HG03575 (cell line): ENCODE data around the gene PCSK9.

Experiments
- ATAC-seq: cut with Tn5 transposase; IDR thresholded peaks from one replicate; pipeline ENCODE4 v1.9.1; 2021; ENCODE audit not compliant: unreplicated experiment, insufficient number of reproducible peaks, low FRiP score; ENCODE audit errors: extremely low read depth

Gene PCSK9

GRCh38 chr1:55067914-55068313 lies 28.6 kb downstream of the PCSK9 start:
- no peak for ATAC-seq

DNA sequence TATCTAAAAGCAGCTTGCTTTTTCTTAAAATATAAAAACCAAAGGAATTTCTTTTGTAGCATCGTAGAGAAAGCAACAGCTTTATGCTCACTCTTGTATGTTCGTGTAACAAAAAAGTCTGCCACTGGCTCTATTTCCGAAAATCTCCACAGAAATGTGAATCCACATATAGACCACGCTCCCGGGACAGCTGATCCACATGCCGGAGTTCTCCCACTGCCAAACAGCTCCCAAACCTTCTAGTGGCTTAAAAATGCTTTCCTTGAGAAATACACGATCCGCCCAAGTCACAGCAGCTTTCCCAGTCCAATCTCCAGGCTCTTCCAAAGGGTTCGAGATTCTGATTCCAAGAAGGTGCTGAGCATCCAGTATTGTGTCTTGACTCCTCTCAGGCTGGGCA lies 29.3 kb downstream of the PCSK9 start:
- no peak for ATAC-seq

DNA sequence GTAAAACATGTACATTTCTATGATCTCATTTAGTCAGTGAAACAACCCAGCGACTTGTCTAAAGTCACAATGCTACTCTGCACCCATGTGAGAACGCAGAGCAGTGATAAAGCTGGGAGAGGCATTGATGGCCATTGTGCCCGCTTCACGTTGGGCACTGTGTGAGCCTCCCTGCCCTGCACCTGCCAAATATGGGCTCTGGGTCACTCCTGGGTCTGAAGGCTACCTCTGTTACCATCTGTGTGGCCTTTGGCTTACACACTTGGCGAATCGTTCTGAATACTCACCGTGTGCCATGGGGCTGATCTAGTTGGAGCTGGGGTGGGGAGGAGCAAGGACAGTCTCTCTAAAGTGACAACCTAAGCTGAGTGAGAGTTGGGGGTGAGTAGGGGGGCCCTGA lies 29.9 kb downstream of the PCSK9 start:
- no peak for ATAC-seq

- ATAC-seq: no peak
Observed at GRCh38 chr1:55070293-55071164, 31.2 kb downstream of the PCSK9 start.

- no peak for ATAC-seq
Observed at GRCh38 chr1:55071477-55071876, 32.1 kb downstream of the PCSK9 start.

GRCh38 chr1:55073187-55073916 lies 34.0 kb downstream of the PCSK9 start:
- no peak for ATAC-seq

DNA sequence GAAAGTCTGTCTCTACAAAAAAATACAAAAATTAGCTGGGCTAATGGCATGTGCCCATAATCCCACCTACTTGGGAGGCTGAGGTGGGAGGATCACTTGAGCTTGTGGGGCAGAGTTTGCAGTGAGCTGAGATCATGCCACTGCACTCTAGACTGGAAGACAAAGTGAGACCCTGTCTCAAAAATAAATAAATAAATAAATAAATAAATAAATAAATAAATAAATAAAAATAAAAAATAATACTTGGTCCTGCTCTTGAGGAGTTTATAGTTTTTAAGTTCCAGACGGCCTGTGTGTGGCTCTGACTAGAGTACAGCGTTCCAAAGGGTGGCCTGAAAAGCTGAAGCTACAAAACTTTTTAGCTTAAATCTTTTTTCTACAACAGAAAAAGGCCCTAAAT lies 35.1 kb downstream of the PCSK9 start:
- ATAC-seq: no peak

- no peak for ATAC-seq
Observed at GRCh38 chr1:55076356-55076755, 37.0 kb downstream of the PCSK9 start.

GRCh38 chr1:55078470-55078869 lies 39.1 kb downstream of the PCSK9 start:
- no peak for ATAC-seq

DNA sequence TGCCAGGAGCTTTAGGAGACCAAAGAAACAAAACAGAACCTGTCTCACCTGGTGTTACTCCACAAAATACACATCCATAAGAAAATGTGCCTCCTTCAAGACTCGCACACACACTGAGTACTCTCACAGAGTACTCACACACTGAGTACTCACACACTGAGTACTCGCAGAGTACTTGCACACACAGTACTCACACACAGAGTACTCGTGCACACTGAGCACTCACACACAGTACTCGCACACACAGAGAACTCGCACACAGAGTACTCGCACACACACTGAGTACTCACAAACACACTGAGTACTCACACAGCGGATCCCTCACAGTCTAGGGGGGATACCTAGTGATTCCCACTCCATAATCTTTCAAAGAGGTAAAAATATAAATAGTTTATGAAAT lies 40.3 kb downstream of the PCSK9 start:
- ATAC-seq: no peak

DNA sequence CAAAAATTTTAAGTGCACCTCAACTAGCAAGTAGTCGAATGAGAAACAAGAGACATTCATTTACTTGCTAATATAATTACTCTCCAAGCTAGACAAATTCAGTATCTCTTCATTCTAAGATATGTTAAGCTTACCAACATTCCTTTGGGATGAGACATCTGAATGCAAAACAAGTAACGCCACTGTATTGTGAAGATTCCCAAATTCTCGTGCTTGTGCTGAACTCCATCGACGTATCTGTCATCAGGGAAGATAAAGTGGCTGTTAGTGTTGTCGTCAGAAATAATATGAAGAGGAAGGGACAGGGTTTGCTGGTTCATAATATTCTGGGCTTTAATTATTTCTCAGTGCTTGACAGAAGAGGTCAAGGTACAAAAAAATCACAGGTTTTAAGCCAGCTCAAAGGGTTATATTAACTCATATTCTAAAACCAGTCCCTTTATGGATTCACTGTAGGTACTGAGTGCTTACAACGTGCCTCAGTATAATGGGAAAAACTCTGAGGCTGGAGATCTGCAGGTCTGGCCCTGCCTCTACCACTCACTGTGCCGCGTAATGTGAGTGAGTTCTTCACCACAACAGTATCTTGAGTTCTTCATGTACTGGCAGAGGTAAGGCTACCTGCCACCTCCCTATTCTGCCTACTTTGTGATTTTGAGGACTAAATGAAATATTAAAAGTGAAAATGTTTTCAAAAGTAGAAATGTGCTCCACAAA lies 42.0 kb downstream of the PCSK9 start:
- ATAC-seq: no peak

GRCh38 chr1:55081905-55082296 lies 42.6 kb downstream of the PCSK9 start:
- no peak for ATAC-seq

DNA sequence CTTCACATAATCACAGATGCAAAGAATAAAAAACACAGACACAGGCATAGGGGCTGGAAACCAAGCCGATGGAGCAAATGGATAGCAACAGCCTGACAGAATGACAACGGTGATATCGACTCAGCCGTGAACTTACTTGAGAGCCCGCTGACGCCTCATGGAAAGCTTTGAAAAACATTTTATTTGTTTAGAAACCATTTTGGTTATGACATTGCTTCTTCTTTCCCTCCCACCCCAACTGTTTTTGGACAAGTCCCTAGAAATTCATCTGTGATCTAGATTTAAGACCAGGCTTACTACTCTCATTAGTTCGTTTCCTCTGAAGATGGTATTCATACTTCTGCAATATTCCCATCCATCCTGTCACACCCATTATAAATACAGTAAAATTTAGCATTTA lies 44.9 kb downstream of the PCSK9 start:
- ATAC-seq: no peak

DNA sequence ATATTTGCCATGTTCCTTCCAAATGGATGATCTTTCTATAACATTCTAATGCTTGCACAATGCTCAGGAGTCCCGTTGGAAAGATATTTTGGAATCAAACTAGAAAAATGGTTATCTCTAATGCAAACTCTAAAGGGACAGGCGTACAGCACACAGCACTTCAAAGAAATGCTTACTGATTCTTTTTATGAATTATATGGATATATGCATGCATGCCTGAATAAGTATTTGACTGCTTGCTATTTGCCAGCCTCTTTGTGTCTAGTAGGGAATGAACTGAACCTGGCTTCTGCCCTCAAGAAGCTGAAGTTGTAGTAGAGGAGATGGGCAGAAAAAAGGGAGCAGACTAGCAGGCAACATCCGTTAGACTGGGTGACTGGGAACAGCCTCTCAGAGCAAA lies 48.1 kb downstream of the PCSK9 start:
- ATAC-seq: no peak

DNA sequence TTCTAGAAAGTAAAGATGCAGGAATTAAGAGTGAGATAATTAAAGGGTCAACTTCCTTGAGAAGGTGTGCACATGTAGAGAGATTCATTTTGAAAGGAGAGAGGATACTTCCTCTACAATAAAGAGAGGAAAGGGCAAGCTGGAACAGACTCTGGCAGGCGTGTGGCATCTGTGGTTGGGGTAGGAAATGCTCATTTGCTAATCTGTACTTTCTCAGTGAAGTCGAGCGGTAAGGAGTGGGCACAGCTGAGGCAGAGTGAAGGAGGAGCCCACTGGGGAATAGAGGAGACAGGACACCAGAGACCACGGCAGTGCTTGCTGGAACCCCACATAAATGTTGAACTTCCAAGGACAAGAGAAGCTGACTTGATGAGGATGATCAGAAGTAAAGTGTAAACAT lies 49.1 kb downstream of the PCSK9 start:
- no peak for ATAC-seq

DNA sequence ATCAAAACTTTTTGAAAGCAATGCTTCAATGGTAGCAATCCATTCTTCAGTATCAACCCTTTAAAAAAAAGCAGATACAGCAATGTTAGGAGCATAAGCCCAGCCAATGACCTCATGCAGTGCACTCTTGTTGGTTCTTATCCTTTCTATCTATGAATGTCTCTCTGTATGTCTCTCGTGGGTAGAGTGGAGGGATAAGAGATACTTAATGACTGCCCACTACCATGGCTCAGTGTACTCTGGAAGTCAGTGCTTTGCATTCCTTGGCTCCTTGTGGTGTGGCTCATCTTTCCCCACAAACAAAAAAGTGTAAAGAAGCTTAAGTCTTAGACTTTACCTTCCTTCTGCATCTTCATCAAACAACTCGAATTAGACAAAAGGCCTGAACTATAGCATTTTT lies 50.3 kb downstream of the PCSK9 start:
- no peak for ATAC-seq

DNA sequence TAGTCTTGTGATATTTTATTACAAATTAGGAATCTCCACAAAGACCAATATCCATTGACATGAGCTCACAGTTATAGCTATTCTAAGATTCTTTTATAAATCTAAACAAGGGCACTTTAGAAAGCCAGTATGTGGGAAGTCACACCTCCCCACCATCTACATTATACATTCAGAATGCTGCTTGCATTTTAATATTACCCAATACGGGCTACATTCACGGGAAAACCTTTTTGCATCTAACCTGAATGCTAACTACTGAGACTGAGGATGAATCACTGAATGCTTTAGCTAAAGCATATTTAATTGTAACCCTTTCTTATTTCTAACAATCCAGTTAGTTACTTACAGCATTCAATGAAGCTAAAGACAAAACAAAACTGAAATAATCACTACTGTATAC lies 53.1 kb downstream of the PCSK9 start:
- no peak for ATAC-seq

DNA sequence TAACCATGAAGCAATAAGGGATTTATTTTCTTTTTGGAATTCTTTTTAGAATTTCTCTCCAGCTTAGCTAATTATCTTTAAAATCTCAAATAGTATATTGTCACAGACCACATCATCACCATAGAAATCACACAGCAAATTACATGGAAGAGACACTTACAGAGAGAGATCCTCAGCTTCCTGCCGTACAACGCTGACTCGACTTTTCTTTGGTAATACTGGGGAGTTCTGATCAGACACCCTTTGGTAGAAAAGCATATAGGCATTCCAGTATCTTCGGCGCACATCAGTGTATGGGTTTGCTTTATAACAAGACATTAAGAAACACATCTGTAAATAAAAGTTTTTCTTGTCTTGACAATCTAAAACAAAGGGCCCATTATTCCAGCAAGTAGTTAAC lies 55.7 kb downstream of the PCSK9 start:
- no peak for ATAC-seq

GRCh38 chr1:55103891-55104290 lies 64.5 kb downstream of the PCSK9 start:
- no peak for ATAC-seq

- ATAC-seq: no peak
Observed at GRCh38 chr1:55107101-55107500, 67.8 kb downstream of the PCSK9 start.
